Metanephros (tissue), 2 donors: ENCODE measurements around the gene CNN2. TPM values are rescaled to one million over a fixed set of nuclear protein-coding genes. Genes with fewer than 3 reads are reported as not detected.

Source experiments
- small RNA-seq: library from RNA; depleted of rRNA; stranded (forward); fragments of <200 nt; gene quantifications from one replicate; pipeline ENCODE3, GENCODE V24; 2014; ENCODE audit warnings: low replicate concordance
- total RNA-seq: library from RNA; depleted of rRNA; stranded (reverse); fragments of >200 nt; gene quantifications from one replicate; pipeline ENCODE4 v1.2.3, GENCODE V29; 2014

The CNN2 gene
- 194 TPM for total RNA-seq

GRCh38 chr19:1025960-1026782 is at the start of gene CNN2:
CNN2 (plus strand) TSS chr19:1026608; CDS start chr19:1026662, 54 bp downstream.

GRCh38 chr19:984165-984967 is 42.0 kb upstream of the CNN2 start, which contains the start of gene WDR18:
WDR18 (plus strand) TSS chr19:984345; CDS start chr19:984354, 9 bp downstream.

GRCh38 chr19:1000095-1000494 is 26.3 kb upstream of the CNN2 start, which contains the start of gene GRIN3B:
GRIN3B (plus strand) TSS chr19:1000419; CDS start chr19:1000438, 19 bp downstream.

GRCh38 chr19:1020868-1021425 is 5.5 kb upstream of the CNN2 start, which contains the start of gene TMEM259:
TMEM259 (minus strand) TSS chr19:1021123; CDS start chr19:1020996, 127 bp downstream.

GRCh38 chr19:1039646-1040475 is 13.5 kb downstream of the CNN2 start, which contains the start of gene ABCA7:
ABCA7 (plus strand) TSS chr19:1040107; CDS start chr19:1041362, 1,255 bp downstream.

GRCh38 chr19:1066748-1067340 is 40.4 kb downstream of the CNN2 start, which contains the start of gene ARHGAP45:
ARHGAP45 (plus strand) TSS chr19:1067167; CDS start chr19:1067406, 239 bp downstream.

Small RNA genes lying within 50 kb of the gene (small RNA-seq; reads per million reads assigned to genes)
- 0.39 reads per million, percentile 50 among the genes with 10 or more reads in this experiment for gene RNU6-2

Other genes starting within 250 kb of the CNN2 start
- gene PTBP1, start 229.2 kb upstream of the CNN2 start, total RNA-seq, result 301 TPM
- gene PLPPR3, start 204.7 kb upstream of the CNN2 start, total RNA-seq, result 10.9 TPM
- 30.4 TPM for gene AZU1, start 198.8 kb upstream of the CNN2 start, total RNA-seq
- 93.5 TPM for gene PRTN3, start 185.6 kb upstream of the CNN2 start, total RNA-seq
- gene ELANE, start 174.3 kb upstream of the CNN2 start, total RNA-seq, result 59.8 TPM
- gene CFD, start 166.9 kb upstream of the CNN2 start, total RNA-seq, result 16.5 TPM
- 62.2 TPM for gene MED16, start 133.4 kb upstream of the CNN2 start, total RNA-seq
- not detected for gene RNU6-9, start 133.1 kb upstream of the CNN2 start, total RNA-seq
- gene R3HDM4, start 113.4 kb upstream of the CNN2 start, total RNA-seq, result 54.5 TPM
- 0.88 TPM for gene KISS1R, start 109.3 kb upstream of the CNN2 start, total RNA-seq
- gene ARID3A, start 100.6 kb upstream of the CNN2 start, total RNA-seq, result 56.3 TPM
- gene WDR18, start 42.3 kb upstream of the CNN2 start, total RNA-seq, result 104 TPM
- 0.47 TPM for gene GRIN3B, start 26.2 kb upstream of the CNN2 start, total RNA-seq
- 96.6 TPM for gene TMEM259, start 5.5 kb upstream of the CNN2 start, total RNA-seq
- gene RNU6-2, start 5.1 kb upstream of the CNN2 start, total RNA-seq, result not detected
- 16.5 TPM for gene ABCA7, start 13.5 kb downstream of the CNN2 start, total RNA-seq
- 24.3 TPM for gene ARHGAP45, start 40.6 kb downstream of the CNN2 start, total RNA-seq
- 110 TPM for gene POLR2E, start 68.8 kb downstream of the CNN2 start, total RNA-seq
- 175 TPM for gene GPX4, start 77.4 kb downstream of the CNN2 start, total RNA-seq
- gene SBNO2, start 147.7 kb downstream of the CNN2 start, total RNA-seq, result 26.6 TPM
- gene STK11, start 179.2 kb downstream of the CNN2 start, total RNA-seq, result 78.9 TPM
- gene CBARP, start 211.4 kb downstream of the CNN2 start, total RNA-seq, result 2.3 TPM
- gene ATP5F1D, start 215.1 kb downstream of the CNN2 start, total RNA-seq, result 73.6 TPM
- gene MIDN, start 222.0 kb downstream of the CNN2 start, total RNA-seq, result 40.8 TPM
- gene CIRBP, start 242.7 kb downstream of the CNN2 start, total RNA-seq, result 748 TPM
- 16.6 TPM for gene FAM174C, start 248.9 kb downstream of the CNN2 start, total RNA-seq